Kidney epithelial cell (primary cell): ENCODE results near the gene MAN1B1. TPM values are rescaled to one million over a fixed set of nuclear protein-coding genes. Genes with fewer than 3 reads are reported as not detected.

Experiments used
- DNase-seq: peaks from one replicate; pipeline ENCODE4 v3.0.0-alpha.2; 2010; ENCODE audit warnings: low read depth
- H3K27me3 ChIP-seq: 2 replicates; pipeline ENCODE4 v1.6.0; 2011; ENCODE audit warnings: low read length; ENCODE audit not compliant: control insufficient read depth, insufficient read depth
- H3K36me3 ChIP-seq: 2 replicates; pipeline ENCODE4 v1.5.1; 2011; ENCODE audit warnings: low read length; ENCODE audit not compliant: control insufficient read depth, insufficient read depth
- H3K4me3 ChIP-seq: 2 replicates; pipeline ENCODE4 v1.5.1; 2011; ENCODE audit warnings: low read depth, mild to moderate bottlenecking, control low read depth, low read length
- CTCF ChIP-seq: IDR thresholded peaks from 2 replicates; pipeline ENCODE4 v1.5.1; 2011; ENCODE audit warnings: mild to moderate bottlenecking, moderate library complexity, low read length, control low read depth, inconsistent platforms; ENCODE audit not compliant: insufficient read depth, poor library complexity, severe bottlenecking
- total RNA-seq: library from RNA; depleted of rRNA; stranded (reverse); fragments of >200 nt; gene quantifications from 2 replicates; pipeline ENCODE4 v1.2.3, GENCODE V29; 2015

The MAN1B1 gene
- total RNA-seq, 1 donor from 2014 or later, result 76.8 TPM

DNA sequence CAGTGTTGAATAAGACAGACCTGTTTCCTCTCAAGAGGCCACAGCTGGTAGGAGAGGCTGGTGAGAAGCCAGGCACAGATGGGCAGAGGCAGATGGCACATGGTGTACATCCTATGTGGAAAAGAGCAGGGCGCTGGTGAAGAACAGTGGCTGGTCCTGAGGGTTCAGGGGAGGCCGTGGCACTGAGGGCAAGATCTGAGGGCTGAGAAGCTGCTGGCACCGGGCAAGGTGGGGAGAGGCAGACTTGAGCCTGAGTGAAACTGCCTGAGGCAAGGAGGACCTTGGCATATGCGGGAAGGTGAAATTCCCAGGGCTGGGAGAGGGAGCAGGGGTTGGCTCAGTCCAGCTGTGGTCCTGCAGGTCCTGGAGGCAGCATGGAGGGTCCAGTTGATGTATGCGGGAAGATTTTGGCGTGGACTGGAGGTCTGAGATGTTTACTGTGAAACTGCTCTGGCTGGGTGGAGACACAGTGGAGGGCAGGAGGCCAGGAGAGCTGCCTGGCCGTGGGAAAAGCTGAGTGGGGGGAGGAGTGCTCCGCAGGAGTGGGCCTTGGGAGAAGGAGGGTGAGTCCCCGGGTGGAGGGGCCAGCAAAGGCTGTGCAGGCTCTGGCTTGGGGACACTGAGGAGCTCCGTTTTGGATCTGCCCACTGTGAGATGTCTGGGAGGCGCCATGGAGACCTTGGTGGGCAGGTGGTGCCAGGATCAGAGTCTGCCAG is 2.6 kb downstream of the MAN1B1 start:
- Histone ChIP-seq H3K27me3 (no peaks in the 10 kb centered on the region), H3K4me3 (no peak overlapping the region), H3K36me3 (no peaks in the 10 kb centered on the region)
- no peak for TF ChIP-seq CTCF
- DNase-seq, result no peak

DNA sequence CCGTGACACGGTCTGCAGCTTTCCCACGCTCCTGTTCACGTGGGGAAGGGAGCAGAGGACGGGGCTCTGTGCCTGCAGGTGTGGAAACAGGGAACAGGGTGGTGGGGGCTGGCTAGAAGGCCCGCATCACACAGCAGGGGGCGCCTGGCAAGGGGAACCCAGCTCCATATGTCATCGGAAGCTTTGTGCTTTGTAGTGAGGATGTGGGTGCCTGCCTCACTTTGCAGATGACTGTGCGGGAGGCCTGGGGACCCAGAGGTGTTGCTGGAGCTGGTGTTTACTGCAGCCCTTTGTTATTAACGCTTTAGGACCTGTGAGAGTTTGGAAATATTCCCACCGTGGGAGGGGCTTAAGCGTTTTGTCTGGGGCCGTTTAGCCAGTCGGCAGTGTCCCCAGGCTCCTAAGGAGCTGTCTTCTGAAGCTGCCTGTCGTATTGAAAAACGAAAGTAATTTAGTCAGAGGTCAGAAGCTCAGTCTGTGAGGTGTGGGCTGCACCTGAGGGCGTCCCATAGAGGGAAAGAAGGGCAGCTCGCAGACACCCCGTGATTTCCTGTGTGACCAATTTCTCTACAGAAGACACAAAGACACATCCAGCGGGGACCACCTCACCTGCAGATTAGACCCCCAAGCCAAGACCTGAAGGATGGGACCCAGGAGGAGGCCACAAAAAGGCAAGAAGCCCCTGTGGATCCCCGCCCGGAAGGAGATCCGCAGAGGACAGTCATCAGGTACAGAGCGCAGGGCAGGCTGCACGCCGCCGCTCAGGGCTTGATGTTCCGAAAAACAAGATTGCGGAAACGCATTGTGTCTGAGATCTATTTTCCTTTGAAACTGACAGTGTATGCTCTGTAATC is 9.1 kb downstream of the MAN1B1 start:
- H3K27me3 ChIP-seq, result no peaks in the 10 kb centered on the region
- H3K4me3 ChIP-seq, result no peak overlapping the region
- no peak for DNase-seq
- H3K36me3 ChIP-seq, result peaks cover 5% of the 10 kb centered on the region
- TF ChIP-seq CTCF, result peak; percentile 38

DNA sequence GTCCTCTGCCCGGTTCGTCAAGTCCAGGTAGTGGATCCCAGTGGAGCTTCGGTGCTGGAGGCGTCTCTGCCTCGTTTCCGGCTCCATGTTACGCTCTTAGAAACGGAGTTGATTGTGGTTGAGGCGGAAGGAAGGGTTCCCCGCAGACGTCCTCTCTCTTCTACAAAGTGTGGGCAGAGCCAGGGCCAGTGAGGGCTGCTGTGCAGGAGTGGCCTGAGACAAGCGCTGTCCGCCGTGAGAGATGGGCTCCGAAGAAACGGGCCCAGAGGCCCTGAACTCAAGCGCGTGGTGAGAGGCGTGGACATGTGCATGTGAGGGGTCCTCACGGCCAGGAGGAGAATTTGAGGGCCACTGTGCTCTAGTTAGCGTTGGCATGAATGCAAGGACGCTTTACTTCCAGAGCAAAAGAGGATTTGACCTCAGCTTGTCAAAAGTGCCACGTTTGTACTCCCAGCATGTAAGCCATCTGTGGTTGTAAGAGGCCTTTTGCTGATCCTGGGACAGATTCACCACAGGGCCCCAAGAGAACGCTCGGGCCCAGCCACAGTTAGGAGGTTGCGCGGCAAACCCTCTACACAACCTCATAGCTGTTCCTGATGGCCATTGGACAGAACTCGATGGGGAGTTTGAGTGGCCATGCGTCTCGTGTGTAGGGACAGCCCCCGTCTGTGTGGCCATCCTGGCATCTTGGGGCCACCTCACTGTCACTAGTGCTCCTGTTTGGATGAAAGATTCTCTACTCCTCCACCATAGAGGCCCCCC is 10.2 kb downstream of the MAN1B1 start:
- DNase-seq, result no peak
- Histone ChIP-seq H3K36me3 (peaks cover 9% of the 10 kb centered on the region), H3K27me3 (no peaks in the 10 kb centered on the region), H3K4me3 (no peak overlapping the region)
- no peak for TF ChIP-seq CTCF

- Histone ChIP-seq H3K4me3 (no peak overlapping the region), H3K36me3 (peaks cover 10% of the 10 kb centered on the region), H3K27me3 (no peaks in the 10 kb centered on the region)
- no peak for TF ChIP-seq CTCF
- no peak for DNase-seq
These were observed 11.1 kb downstream of the MAN1B1 start for GRCh38 chr9:137097761-137098462.

- H3K27me3 ChIP-seq, result no peaks in the 10 kb centered on the region
- DNase-seq, result no peak
- H3K36me3 ChIP-seq, result peaks cover 11% of the 10 kb centered on the region
- no peak overlapping the region for H3K4me3 ChIP-seq
- no peak for TF ChIP-seq CTCF
These were observed 12.4 kb downstream of the MAN1B1 start for GRCh38 chr9:137099231-137099630.
